ENCODE data around the gene DLGAP1. TPM values are rescaled to one million over a fixed set of nuclear protein-coding genes. Genes with fewer than 3 reads are reported as not detected.

The DLGAP1 gene
- total RNA-seq, 1 experiment from 2014 or later, result 23.0 TPM

DNA sequence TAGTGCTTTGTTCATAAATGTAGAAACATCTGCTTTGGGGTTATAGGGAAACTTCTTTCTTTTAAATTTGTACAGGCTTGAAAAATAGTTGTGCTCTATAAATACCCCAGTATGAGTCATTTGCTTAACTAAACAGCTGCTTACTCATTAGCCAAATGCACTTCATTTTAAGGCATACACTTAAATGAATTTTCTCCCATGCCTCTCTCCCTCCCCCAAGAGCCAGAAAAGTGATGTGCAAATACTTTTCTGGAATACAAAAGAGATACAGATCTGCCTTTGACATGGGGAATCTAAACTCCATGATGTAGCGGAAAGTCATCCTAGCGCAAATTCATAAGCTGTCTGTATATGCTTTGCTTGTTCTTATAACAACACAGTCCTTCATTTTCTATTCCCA lies 469.4 kb downstream of the DLGAP1 start:
- peaks cover 2% of the 10 kb centered on the region for H3K36me3 Mint-ChIP-seq
- ATAC-seq, result no peak
- peaks cover 21% of the 10 kb centered on the region for H3K4me1 Mint-ChIP-seq
- DNase-seq (ENCODE audit: low spot score), result no peak
- ChIA-PET POLR2A (no interaction called here), CTCF (interaction anchor here (1.1 to 3.5 kb wide), 4 partner anchors 10 to 214 kb away, joined by 3 to 26 read pairs (median 6); no protein-coding TSS in a partner anchor)
- peaks cover 3% of the 10 kb centered on the region; the same call in 1 of the 2 replicates for H3K9me3 Mint-ChIP-seq
- H3K27ac Mint-ChIP-seq, result no peak overlapping the region
- H3K27me3 Mint-ChIP-seq (ENCODE audit: low read depth), result no peaks in the 10 kb centered on the region
- no peak for TF ChIP-seq ZNF138 (CRISPR knock-in tag; conservative IDR thresholded peaks at IDR 0.05)
- no peak for TF ChIP-seq SMAD4 (CRISPR knock-in tag; IDR thresholded peaks at IDR 0.05)
- TF ChIP-seq GTF2I (CRISPR knock-in tag; conservative IDR thresholded peaks at IDR 0.05), result no peak
- no peak for TF ChIP-seq EMX1 (CRISPR knock-in tag; IDR thresholded peaks at IDR 0.05)
- TF ChIP-seq, protein P1, sequence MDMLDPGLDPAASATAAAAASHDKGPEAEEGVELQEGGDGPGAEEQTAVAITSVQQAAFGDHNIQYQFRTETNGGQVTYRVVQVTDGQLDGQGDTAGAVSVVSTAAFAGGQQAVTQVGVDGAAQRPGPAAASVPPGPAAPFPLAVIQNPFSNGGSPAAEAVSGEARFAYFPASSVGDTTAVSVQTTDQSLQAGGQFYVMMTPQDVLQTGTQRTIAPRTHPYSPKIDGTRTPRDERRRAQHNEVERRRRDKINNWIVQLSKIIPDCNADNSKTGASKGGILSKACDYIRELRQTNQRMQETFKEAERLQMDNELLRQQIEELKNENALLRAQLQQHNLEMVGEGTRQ (CRISPR knock-in tag; IDR thresholded peaks at IDR 0.05), result no peak
- TF ChIP-seq, protein P2, sequence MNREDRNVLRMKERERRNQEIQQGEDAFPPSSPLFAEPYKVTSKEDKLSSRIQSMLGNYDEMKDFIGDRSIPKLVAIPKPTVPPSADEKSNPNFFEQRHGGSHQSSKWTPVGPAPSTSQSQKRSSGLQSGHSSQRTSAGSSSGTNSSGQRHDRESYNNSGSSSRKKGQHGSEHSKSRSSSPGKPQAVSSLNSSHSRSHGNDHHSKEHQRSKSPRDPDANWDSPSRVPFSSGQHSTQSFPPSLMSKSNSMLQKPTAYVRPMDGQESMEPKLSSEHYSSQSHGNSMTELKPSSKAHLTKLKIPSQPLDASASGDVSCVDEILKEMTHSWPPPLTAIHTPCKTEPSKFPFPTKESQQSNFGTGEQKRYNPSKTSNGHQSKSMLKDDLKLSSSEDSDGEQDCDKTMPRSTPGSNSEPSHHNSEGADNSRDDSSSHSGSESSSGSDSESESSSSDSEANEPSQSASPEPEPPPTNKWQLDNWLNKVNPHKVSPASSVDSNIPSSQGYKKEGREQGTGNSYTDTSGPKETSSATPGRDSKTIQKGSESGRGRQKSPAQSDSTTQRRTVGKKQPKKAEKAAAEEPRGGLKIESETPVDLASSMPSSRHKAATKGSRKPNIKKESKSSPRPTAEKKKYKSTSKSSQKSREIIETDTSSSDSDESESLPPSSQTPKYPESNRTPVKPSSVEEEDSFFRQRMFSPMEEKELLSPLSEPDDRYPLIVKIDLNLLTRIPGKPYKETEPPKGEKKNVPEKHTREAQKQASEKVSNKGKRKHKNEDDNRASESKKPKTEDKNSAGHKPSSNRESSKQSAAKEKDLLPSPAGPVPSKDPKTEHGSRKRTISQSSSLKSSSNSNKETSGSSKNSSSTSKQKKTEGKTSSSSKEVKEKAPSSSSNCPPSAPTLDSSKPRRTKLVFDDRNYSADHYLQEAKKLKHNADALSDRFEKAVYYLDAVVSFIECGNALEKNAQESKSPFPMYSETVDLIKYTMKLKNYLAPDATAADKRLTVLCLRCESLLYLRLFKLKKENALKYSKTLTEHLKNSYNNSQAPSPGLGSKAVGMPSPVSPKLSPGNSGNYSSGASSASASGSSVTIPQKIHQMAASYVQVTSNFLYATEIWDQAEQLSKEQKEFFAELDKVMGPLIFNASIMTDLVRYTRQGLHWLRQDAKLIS (CRISPR knock-in tag; IDR thresholded peaks at IDR 0.05; ENCODE audit: borderline replicate concordance), result no peak
- TF ChIP-seq, protein P3, sequence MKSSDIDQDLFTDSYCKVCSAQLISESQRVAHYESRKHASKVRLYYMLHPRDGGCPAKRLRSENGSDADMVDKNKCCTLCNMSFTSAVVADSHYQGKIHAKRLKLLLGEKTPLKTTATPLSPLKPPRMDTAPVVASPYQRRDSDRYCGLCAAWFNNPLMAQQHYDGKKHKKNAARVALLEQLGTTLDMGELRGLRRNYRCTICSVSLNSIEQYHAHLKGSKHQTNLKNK (CRISPR knock-in tag; IDR thresholded peaks at IDR 0.05), result no peak
- H3K4me3 Mint-ChIP-seq, result no peak overlapping the region

DNA sequence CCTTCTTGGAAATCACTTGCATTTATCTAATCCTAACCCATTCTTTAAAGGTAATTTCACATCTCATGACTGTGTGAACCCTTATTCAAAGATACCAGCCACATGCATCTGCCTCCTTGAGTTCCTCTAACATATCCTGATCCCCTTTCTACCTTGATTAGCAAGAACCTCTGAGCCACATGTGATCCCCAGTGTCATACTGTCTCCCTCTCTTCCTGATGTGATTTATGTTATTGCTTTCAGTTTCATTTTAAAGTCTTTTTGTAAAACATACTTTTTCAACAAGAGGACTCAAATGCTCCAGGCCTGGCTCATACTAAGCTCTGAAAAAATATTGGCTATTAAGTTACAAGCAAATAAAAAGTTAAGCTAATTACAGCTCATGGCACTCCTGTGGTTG lies 470.1 kb downstream of the DLGAP1 start:
- H3K27me3 Mint-ChIP-seq (ENCODE audit: low read depth), result no peaks in the 10 kb centered on the region
- peaks cover 21% of the 10 kb centered on the region for H3K4me1 Mint-ChIP-seq
- TF ChIP-seq, protein P4, sequence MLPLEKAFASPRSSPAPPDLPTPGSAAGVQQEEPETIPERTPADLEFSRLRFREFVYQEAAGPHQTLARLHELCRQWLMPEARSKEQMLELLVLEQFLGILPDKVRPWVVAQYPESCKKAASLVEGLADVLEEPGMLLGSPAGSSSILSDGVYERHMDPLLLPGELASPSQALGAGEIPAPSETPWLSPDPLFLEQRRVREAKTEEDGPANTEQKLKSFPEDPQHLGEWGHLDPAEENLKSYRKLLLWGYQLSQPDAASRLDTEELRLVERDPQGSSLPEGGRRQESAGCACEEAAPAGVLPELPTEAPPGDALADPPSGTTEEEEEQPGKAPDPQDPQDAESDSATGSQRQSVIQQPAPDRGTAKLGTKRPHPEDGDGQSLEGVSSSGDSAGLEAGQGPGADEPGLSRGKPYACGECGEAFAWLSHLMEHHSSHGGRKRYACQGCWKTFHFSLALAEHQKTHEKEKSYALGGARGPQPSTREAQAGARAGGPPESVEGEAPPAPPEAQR (CRISPR knock-in tag; IDR thresholded peaks at IDR 0.05), result no peak
- TF ChIP-seq ESRRA (CRISPR knock-in tag; IDR thresholded peaks at IDR 0.05; ENCODE audit: borderline replicate concordance) (no peak), SOX15 (CRISPR knock-in tag; IDR thresholded peaks at IDR 0.05) (no peak)
- H3K9me3 Mint-ChIP-seq, result peaks cover 3% of the 10 kb centered on the region; the same call in 1 of the 2 replicates
- ATAC-seq, result no peak
- no peak for DNase-seq (ENCODE audit: low spot score)
- ChIA-PET CTCF (interaction anchor here (1.1 to 3.5 kb wide), 4 partner anchors 10 to 213 kb away, joined by 3 to 26 read pairs (median 6); no protein-coding TSS in a partner anchor), POLR2A (no interaction called here)
- no peak overlapping the region; the same call in 1 of the 2 replicates for H3K27ac Mint-ChIP-seq
- no peak overlapping the region for H3K4me3 Mint-ChIP-seq
- H3K36me3 Mint-ChIP-seq, result peaks cover 2% of the 10 kb centered on the region

DNA sequence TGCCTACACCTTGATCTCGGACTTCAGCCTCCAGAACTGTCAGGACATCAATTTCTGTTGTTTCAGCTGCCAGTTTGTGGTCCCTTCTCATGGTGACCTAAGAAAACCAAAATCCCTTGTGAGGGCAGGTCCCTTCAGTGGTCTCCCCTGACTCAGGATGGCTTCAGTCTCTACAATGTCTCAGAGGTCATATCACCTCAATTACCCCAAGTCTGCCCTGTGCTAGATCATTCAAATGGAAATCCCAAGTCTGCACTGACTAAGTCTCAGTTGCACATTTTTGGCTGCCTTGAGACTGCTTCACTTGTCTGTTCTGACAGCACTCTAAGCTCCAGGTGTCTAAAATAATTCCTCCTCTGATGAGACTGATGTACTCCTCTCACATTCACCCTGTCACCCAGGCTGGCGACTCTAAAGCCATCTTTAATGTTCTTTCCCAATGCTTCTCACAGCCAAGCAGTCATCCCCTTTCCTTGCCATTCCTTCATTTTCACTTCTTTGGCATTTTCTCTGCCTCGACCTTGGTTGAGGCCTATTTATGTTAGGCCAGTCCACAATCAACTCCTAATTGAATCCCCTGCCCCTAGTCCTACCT lies 470.8 kb downstream of the DLGAP1 start:
- peaks cover 19% of the 10 kb centered on the region for H3K4me1 Mint-ChIP-seq
- ChIA-PET CTCF (interaction anchor here (3.5 kb wide), 1 partner anchor 11 kb away, joined by 26 read pairs; no protein-coding TSS in a partner anchor), POLR2A (no interaction called here)
- H3K4me3 Mint-ChIP-seq, result no peak overlapping the region
- peaks cover 4% of the 10 kb centered on the region for H3K9me3 Mint-ChIP-seq
- H3K27me3 Mint-ChIP-seq (ENCODE audit: low read depth), result no peaks in the 10 kb centered on the region
- no peak overlapping the region for H3K27ac Mint-ChIP-seq
- TF ChIP-seq FOXP1 (CRISPR knock-in tag; IDR thresholded peaks at IDR 0.05; ENCODE audit: borderline replicate concordance) (no peak), PRRX2 (CRISPR knock-in tag; IDR thresholded peaks at IDR 0.05) (no peak), RELA (CRISPR knock-in tag; IDR thresholded peaks at IDR 0.05; ENCODE audit: borderline replicate concordance) (no peak), IRF2 (CRISPR knock-in tag; IDR thresholded peaks at IDR 0.05; ENCODE audit: borderline replicate concordance, low read depth) (no peak), MXD4 (CRISPR knock-in tag; IDR thresholded peaks at IDR 0.05; ENCODE audit: borderline replicate concordance) (no peak), SMAD3 (CRISPR knock-in tag; IDR thresholded peaks at IDR 0.05; ENCODE audit: borderline replicate concordance) (no peak), ZNF416 (CRISPR knock-in tag; IDR thresholded peaks at IDR 0.05) (no peak), HMGA2 (CRISPR knock-in tag; IDR thresholded peaks at IDR 0.05) (no peak), ATF1 (CRISPR knock-in tag; IDR thresholded peaks at IDR 0.05) (no peak)
- TF ChIP-seq, protein P1 (CRISPR knock-in tag; IDR thresholded peaks at IDR 0.05), result no peak
- TF ChIP-seq, protein P2 (CRISPR knock-in tag; IDR thresholded peaks at IDR 0.05; ENCODE audit: borderline replicate concordance), result no peak
- ATAC-seq, result no peak
- peaks cover 4% of the 10 kb centered on the region for H3K36me3 Mint-ChIP-seq
- no peak for DNase-seq (ENCODE audit: low spot score)

Data from WTC11 (cell line).